Trophoblast cell (in vitro differentiated cells and primary cell): ENCODE data around the gene BCOR.

Source experiments
- DNase-seq, 2 donors: peaks; one replicate each; pipeline ENCODE4 v3.0.0-alpha.2; 2016
- H2AFZ ChIP-seq: 2 replicates; pipeline ENCODE4 v1.6.1; 2013; ENCODE audit warnings: low read length, moderate library complexity, mild to moderate bottlenecking; ENCODE audit not compliant: insufficient read depth, poor library complexity
- H2AK5ac ChIP-seq: 2 replicates; pipeline ENCODE4 v1.6.1; 2013; ENCODE audit warnings: mild to moderate bottlenecking, low read length
- H2BK120ac ChIP-seq: 2 replicates; pipeline ENCODE4 v1.6.1; 2013; ENCODE audit warnings: low read length, mild to moderate bottlenecking, moderate library complexity; ENCODE audit not compliant: insufficient read depth, poor library complexity
- H2BK12ac ChIP-seq: 2 replicates; pipeline ENCODE4 v1.6.1; 2013; ENCODE audit warnings: mild to moderate bottlenecking, low read length, moderate library complexity
- H2BK5ac ChIP-seq: 2 replicates; pipeline ENCODE4 v1.6.1; 2013; ENCODE audit warnings: low read length, low read depth, moderate library complexity, mild to moderate bottlenecking; ENCODE audit not compliant: poor library complexity
- H3K14ac ChIP-seq: 2 replicates; pipeline ENCODE4 v1.6.1; 2013; ENCODE audit warnings: mild to moderate bottlenecking, low read length
- H3K18ac ChIP-seq: 2 replicates; pipeline ENCODE4 v1.6.1; 2013; ENCODE audit warnings: mild to moderate bottlenecking, low read length
- H3K23ac ChIP-seq: 2 replicates; pipeline ENCODE4 v1.6.1; 2013; ENCODE audit warnings: low read length
- H3K27ac ChIP-seq: 2 replicates; pipeline ENCODE4 v1.5.1; 2013; ENCODE audit warnings: low read depth, mild to moderate bottlenecking, inconsistent platforms, low read length, moderate library complexity
- H3K27me3 ChIP-seq: 2 replicates; pipeline ENCODE4 v1.6.1; 2013; ENCODE audit warnings: inconsistent platforms, mild to moderate bottlenecking, low read length, moderate library complexity; ENCODE audit not compliant: insufficient read depth
- H3K36me3 ChIP-seq, 2 experiments: 1 replicate in 1 of 2; 2 replicates in 1 of 2; pipeline ENCODE4 v1.6.1; 2013; ENCODE audit warnings: low read length in 2 of 2, mild to moderate bottlenecking in 2 of 2, moderate library complexity in 1 of 2; ENCODE audit not compliant: insufficient read depth in 2 of 2, control insufficient read depth in 1 of 2
- H3K4ac ChIP-seq: 2 replicates; pipeline ENCODE4 v1.6.1; 2013; ENCODE audit warnings: low read depth, mild to moderate bottlenecking, low read length, moderate library complexity
- H3K4me1 ChIP-seq, 2 experiments: 1 replicate in 1 of 2; 2 replicates in 1 of 2; pipeline ENCODE4 v1.6.1; 2013; ENCODE audit warnings: low read length in 2 of 2, mild to moderate bottlenecking in 2 of 2, moderate library complexity in 1 of 2; ENCODE audit not compliant: insufficient read depth in 2 of 2, control insufficient read depth in 1 of 2
- H3K4me2 ChIP-seq: 2 replicates; pipeline ENCODE4 v1.6.1; 2013; ENCODE audit warnings: inconsistent platforms, mild to moderate bottlenecking, low read length, moderate library complexity
- H3K4me3 ChIP-seq: 2 replicates; pipeline ENCODE4 v1.5.1; 2013; ENCODE audit warnings: mild to moderate bottlenecking, low read depth, low read length, inconsistent platforms
- H3K79me1 ChIP-seq: one replicate; pipeline ENCODE4 v1.6.1; 2013; ENCODE audit warnings: low read length
- H3K79me2 ChIP-seq: 2 replicates; pipeline ENCODE4 v1.6.1; 2013; ENCODE audit warnings: low read length, mild to moderate bottlenecking; ENCODE audit not compliant: control insufficient read depth, insufficient read depth, poor library complexity
- H3K9ac ChIP-seq: 2 replicates; pipeline ENCODE4 v1.6.1; 2013; ENCODE audit warnings: mild to moderate bottlenecking, low read length
- H3K9me3 ChIP-seq: 2 replicates; pipeline ENCODE4 v1.6.1; 2013; ENCODE audit warnings: low read depth, mild to moderate bottlenecking, control low read depth, inconsistent platforms, low read length; ENCODE audit not compliant: insufficient read depth
- H4K12ac ChIP-seq: 2 replicates; pipeline ENCODE4 v1.6.1; 2013; ENCODE audit warnings: low read depth, mild to moderate bottlenecking, low read length, moderate library complexity
- H4K8ac ChIP-seq: 2 replicates; pipeline ENCODE4 v1.6.1; 2013; ENCODE audit warnings: low read depth, mild to moderate bottlenecking, low read length, moderate library complexity
- H4K91ac ChIP-seq: one replicate; pipeline ENCODE4 v1.6.1; 2013; ENCODE audit warnings: low read depth, mild to moderate bottlenecking, low read length, moderate library complexity
- WGBS: extraction: QIAGEN DNeasy Blood & Tissue Kit; methylation state at CpG from one replicate; pipeline ENCODE4 v1.1.7; 2013; ENCODE audit warnings: missing lambda C conversion rate; ENCODE audit not compliant: insufficient read length, insufficient coverage; ENCODE audit errors: extremely low coverage; 5-methylcytosine and 5-hydroxymethylcytosine counted together

BCOR gene

GRCh38 chrX:40078489-40079227 is 19.1 kb downstream of the BCOR start:
- Histone ChIP-seq H2BK120ac (no peak overlapping the region), H3K14ac (no peak overlapping the region), H2AK5ac (no peak overlapping the region), H3K27me3 (no peaks in the 10 kb centered on the region), H3K36me3 (peaks cover 17 to 20% of the 10 kb centered on the region in 2 experiments), H3K79me2 (peaks cover 2% of the 10 kb centered on the region), H3K9ac (no peak overlapping the region), H3K4me2 (no peak overlapping the region), H3K23ac (no peak overlapping the region), H3K9me3 (no peaks in the 10 kb centered on the region), H3K27ac (no peak overlapping the region), H3K4ac (no peak overlapping the region), H4K12ac (no peak overlapping the region), H3K4me1 (peaks cover 6 to 8% of the 10 kb centered on the region in 2 experiments), H3K18ac (no peak overlapping the region), H2AFZ (no peak overlapping the region), H3K79me1 (peaks cover 4% of the 10 kb centered on the region), H2BK5ac (no peak overlapping the region), H4K8ac (no peak overlapping the region), H4K91ac (no peak overlapping the region), H2BK12ac (no peak overlapping the region), H3K4me3 (no peak overlapping the region)
- no peak for DNase-seq
- WGBS: no CpG with 5 or more reads among the region's 24 CpGs

DNA sequence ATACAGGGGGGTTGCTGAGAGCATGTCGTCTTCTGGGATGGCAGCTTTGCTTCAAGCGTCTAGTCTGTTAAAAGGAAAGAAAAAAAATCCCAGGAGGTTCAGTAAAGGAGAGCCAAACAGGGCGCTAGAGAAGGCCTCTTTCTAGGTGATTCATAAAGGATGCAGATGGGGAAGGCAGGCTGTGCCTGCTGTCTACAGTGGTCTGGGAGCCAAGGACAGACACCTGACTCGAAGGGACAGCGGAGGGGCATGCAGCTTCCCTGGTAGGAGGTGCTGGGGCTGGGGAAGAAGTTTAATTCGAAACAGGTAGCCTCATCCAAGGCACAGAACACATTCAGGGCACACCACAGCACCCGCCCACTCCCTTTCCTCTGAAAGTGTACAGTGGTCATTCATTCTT is 19.9 kb downstream of the BCOR start:
- H3K4me3 ChIP-seq: no peak overlapping the region
- H3K36me3 ChIP-seq: peaks cover 23 to 27% of the 10 kb centered on the region in 2 experiments
- no peak overlapping the region for H2BK12ac ChIP-seq
- H3K79me1 ChIP-seq: no peaks in the 10 kb centered on the region
- no peak overlapping the region for H3K23ac ChIP-seq
- H3K9ac ChIP-seq: no peak overlapping the region
- no peaks in the 10 kb centered on the region for H3K9me3 ChIP-seq
- H4K8ac ChIP-seq: no peak overlapping the region
- H2BK120ac ChIP-seq: no peak overlapping the region
- no peak for DNase-seq
- H3K18ac ChIP-seq: no peak overlapping the region
- no peak overlapping the region for H4K91ac ChIP-seq
- H3K4ac ChIP-seq: no peak overlapping the region
- H4K12ac ChIP-seq: no peak overlapping the region
- H3K4me2 ChIP-seq: no peak overlapping the region
- H3K14ac ChIP-seq: no peak overlapping the region
- H2AFZ ChIP-seq: no peak overlapping the region
- no peaks in the 10 kb centered on the region for H3K27me3 ChIP-seq
- no CpG with 5 or more reads among the region's 7 CpGs for WGBS
- H3K4me1 ChIP-seq: peaks cover 0 to 1% of the 10 kb centered on the region in 2 experiments
- H3K27ac ChIP-seq: no peak overlapping the region
- no peak overlapping the region for H2AK5ac ChIP-seq
- no peak overlapping the region for H2BK5ac ChIP-seq
- H3K79me2 ChIP-seq: no peaks in the 10 kb centered on the region

- Histone ChIP-seq H3K4me3 (no peak overlapping the region), H3K4me2 (no peak overlapping the region), H3K23ac (no peak overlapping the region), H3K18ac (no peak overlapping the region), H3K27ac (no peak overlapping the region), H3K36me3 (peaks cover 31 to 33% of the 10 kb centered on the region in 2 experiments), H2BK12ac (no peak overlapping the region), H2BK5ac (no peak overlapping the region), H3K9ac (no peak overlapping the region), H3K4ac (no peak overlapping the region), H3K79me1 (no peaks in the 10 kb centered on the region), H2AFZ (no peak overlapping the region), H3K79me2 (no peaks in the 10 kb centered on the region), H2AK5ac (no peak overlapping the region), H2BK120ac (no peak overlapping the region), H3K4me1 (no peaks in the 10 kb centered on the region), H3K27me3 (no peaks in the 10 kb centered on the region), H4K91ac (no peak overlapping the region), H3K9me3 (peaks cover 1% of the 10 kb centered on the region), H4K12ac (no peak overlapping the region), H3K14ac (no peak overlapping the region), H4K8ac (no peak overlapping the region)
- no CpG with 5 or more reads among the region's 14 CpGs for WGBS
- no peak for DNase-seq
These were observed 20.8 kb downstream of the BCOR start for GRCh38 chrX:40076750-40077575.

GRCh38 chrX:40074959-40075332 is 22.8 kb downstream of the BCOR start:
- no peaks in the 10 kb centered on the region for H3K79me2 ChIP-seq
- H2AK5ac ChIP-seq: no peak overlapping the region
- peaks cover 1% of the 10 kb centered on the region for H3K9me3 ChIP-seq
- no peak overlapping the region for H3K4me2 ChIP-seq
- no peak overlapping the region for H3K27ac ChIP-seq
- no peak overlapping the region for H3K23ac ChIP-seq
- H2AFZ ChIP-seq: no peak overlapping the region
- no peaks in the 10 kb centered on the region for H3K79me1 ChIP-seq
- H3K4ac ChIP-seq: no peak overlapping the region
- no peak overlapping the region for H4K91ac ChIP-seq
- H3K36me3 ChIP-seq: peaks cover 39% of the 10 kb centered on the region in 2 experiments
- no peak overlapping the region for H2BK12ac ChIP-seq
- H3K27me3 ChIP-seq: no peaks in the 10 kb centered on the region
- H3K18ac ChIP-seq: no peak overlapping the region
- no peak overlapping the region for H2BK5ac ChIP-seq
- no peak for DNase-seq
- H3K4me1 ChIP-seq: no peaks in the 10 kb centered on the region
- H3K14ac ChIP-seq: no peak overlapping the region
- H4K12ac ChIP-seq: no peak overlapping the region
- H3K4me3 ChIP-seq: no peak overlapping the region
- no peak overlapping the region for H3K9ac ChIP-seq
- H4K8ac ChIP-seq: no peak overlapping the region
- WGBS: no CpG with 5 or more reads among the region's 14 CpGs
- no peak overlapping the region for H2BK120ac ChIP-seq
